ENCODE results near the gene YTHDC1. TPM values are rescaled to one million over a fixed set of nuclear protein-coding genes. Genes with fewer than 3 reads are reported as not detected.

Gene YTHDC1
- total and polyA plus RNA-seq, 2 of the 13 experiments (the other 11 are each of a cell fraction or from before 2014, with no cell fraction given), result 37.3 to 56.8 TPM

DNA sequence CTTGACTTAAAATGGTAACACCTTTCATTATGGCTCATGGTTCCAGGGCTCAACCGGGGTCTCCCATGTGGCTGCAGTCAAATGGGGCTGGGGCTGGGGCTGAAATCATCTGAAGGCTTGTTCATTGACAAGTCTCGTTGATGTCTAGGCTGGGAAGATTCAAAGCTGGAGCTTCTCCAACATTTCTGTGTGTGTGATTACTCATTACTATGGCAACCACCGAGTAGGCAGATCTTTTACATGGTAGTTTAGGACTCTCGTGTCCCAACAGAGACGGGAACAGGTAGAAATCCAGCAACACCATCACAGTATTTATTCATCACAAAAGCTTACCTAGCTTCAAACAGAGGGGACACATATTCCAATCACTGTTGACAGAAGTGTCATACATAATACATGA, 7.8 kb downstream of the YTHDC1 start:
- CTCF ChIA-PET (ENCODE audit: low intra/inter-chr PET ratio, low total read pairs), result no interaction called here
- Histone ChIP-seq H3K79me2 (ENCODE audit: insufficient read depth, low read length) (peaks cover 92% of the 10 kb centered on the region), H3K4me1 (ENCODE audit: insufficient read depth, low read length) (peaks cover 37% of the 10 kb centered on the region), H3K27me3 (ENCODE audit: control insufficient read depth in 1 of 2, insufficient read depth in 2 of 2, low read length in 2 of 2) (no peaks in the 10 kb centered on the region; a peak in 1 of 5 replicates), H3K9ac (ENCODE audit: insufficient read depth, low read depth, low read length) (no peak overlapping the region), H2AFZ (ENCODE audit: low read length) (no peak overlapping the region), H3K36me3 (replicated peaks in 1 of 2; ENCODE audit: control insufficient read depth in 1 of 2, insufficient read depth in 2 of 2, low read length in 2 of 2) (peaks cover 7 to 14% of the 10 kb centered on the region in 2 experiments; a peak in 4 of 5 replicates), H3K4me3 (replicated peaks in 1 of 3; ENCODE audit: insufficient read depth in 1 of 3, low read depth in 2 of 3, low read length in 3 of 3) (no peak overlapping the region), H3K4me2 (ENCODE audit: low read depth, low read length) (no peak overlapping the region), H4K20me1 (ENCODE audit: insufficient read depth, low read length) (peaks cover 81% of the 10 kb centered on the region), H3K27ac (ENCODE audit: extremely low read length, insufficient read depth, low read length) (no peak overlapping the region), H3K9me3 (ENCODE audit: low read length) (no peaks in the 10 kb centered on the region)
- intact Hi-C loops (cut with micrococcal nuclease; ENCODE audit: unreplicated experiment) (no loop called here), in situ Hi-C loops (cut with HindIII; ENCODE audit: extremely low pct_ligation_motif_present, low pct_unique_long_range_greater_than_20kb) (no loop called here)
- TF ChIP-seq RELA (CRISPR knock-in tag; IDR thresholded peaks at IDR 0.05) (no peak), ZFP90 (CRISPR knock-in tag; IDR thresholded peaks at IDR 0.05; ENCODE audit: borderline replicate concordance) (no peak), ZNF432 (CRISPR knock-in tag; IDR thresholded peaks at IDR 0.05; ENCODE audit: borderline replicate concordance) (no peak)
- POLR2A ChIA-PET, result no interaction called here
- WGBS (ENCODE audit: low lambda C conversion rate), result 93% methylated on average over 5 of the region's 5 CpGs
- ATAC-seq (no peak), FAIRE-seq (no peak), DNase-seq (ENCODE audit: low spot score) (no peak)
- BruUV-seq (replicated peaks), result no TSS peak

- H3K79me2 ChIP-seq (ENCODE audit: insufficient read depth, low read length), result peaks cover 60% of the 10 kb centered on the region
- ChIA-PET CTCF (ENCODE audit: low intra/inter-chr PET ratio, low total read pairs) (no interaction called here), POLR2A (no interaction called here)
- no peak overlapping the region for H3K4me3 ChIP-seq (replicated peaks in 1 of 3; ENCODE audit: insufficient read depth in 1 of 3, low read depth in 2 of 3, low read length in 3 of 3)
- WGBS (ENCODE audit: low lambda C conversion rate), result 96% methylated on average over 3 of the region's 3 CpGs
- BruUV-seq (replicated peaks), result no TSS peak
- no peak overlapping the region for H3K27ac ChIP-seq (ENCODE audit: extremely low read length, insufficient read depth, low read length)
- in situ Hi-C loops (cut with HindIII; ENCODE audit: extremely low pct_ligation_motif_present, low pct_unique_long_range_greater_than_20kb), result no loop called here
- H3K9ac ChIP-seq (ENCODE audit: insufficient read depth, low read depth, low read length), result no peak overlapping the region
- intact Hi-C loops (cut with micrococcal nuclease; ENCODE audit: unreplicated experiment), result loop anchor here (5.0 kb wide), 1 partner anchor 36 kb away; no protein-coding TSS in a partner anchor
- peaks cover 53% of the 10 kb centered on the region for H4K20me1 ChIP-seq (ENCODE audit: insufficient read depth, low read length)
- no peak for ATAC-seq
- H2AFZ ChIP-seq (ENCODE audit: low read length), result no peak overlapping the region
- H3K4me1 ChIP-seq (ENCODE audit: insufficient read depth, low read length), result peaks cover 6% of the 10 kb centered on the region; the same call in 1 of the 2 replicates
- no peak for FAIRE-seq
- no peaks in the 10 kb centered on the region; a peak in 1 of 5 replicates for H3K27me3 ChIP-seq (ENCODE audit: control insufficient read depth in 1 of 2, insufficient read depth in 2 of 2, low read length in 2 of 2)
- peaks cover 10 to 30% of the 10 kb centered on the region in 2 experiments; a peak in 4 of 5 replicates for H3K36me3 ChIP-seq (replicated peaks in 1 of 2; ENCODE audit: control insufficient read depth in 1 of 2, insufficient read depth in 2 of 2, low read length in 2 of 2)
- no peak overlapping the region for H3K4me2 ChIP-seq (ENCODE audit: low read depth, low read length)
- DNase-seq (ENCODE audit: low spot score), result no peak
- H3K9me3 ChIP-seq (ENCODE audit: low read length), result no peaks in the 10 kb centered on the region
- TF ChIP-seq XRCC5 (optimal IDR thresholded peaks at IDR 0.05; ENCODE audit: low read length) (no peak), NAIF1 (CRISPR knock-in tag; IDR thresholded peaks at IDR 0.05; ENCODE audit: borderline replicate concordance) (no peak), CCAR2 (optimal IDR thresholded peaks at IDR 0.05; ENCODE audit: low read depth, low read length) (no peak), GZF1 (CRISPR knock-in tag; IDR thresholded peaks at IDR 0.05) (no peak), ZSCAN31 (CRISPR knock-in tag; IDR thresholded peaks at IDR 0.05; ENCODE audit: low read depth) (no peak), ERF (CRISPR knock-in tag; IDR thresholded peaks at IDR 0.05) (no peak), RNF2 (conservative IDR thresholded peaks at IDR 0.05; ENCODE audit: low read depth) (no peak), ZNF44 (CRISPR knock-in tag; IDR thresholded peaks at IDR 0.05) (no peak), SALL2 (CRISPR knock-in tag; IDR thresholded peaks at IDR 0.05) (no peak)
- TF ChIP-seq, protein P1, sequence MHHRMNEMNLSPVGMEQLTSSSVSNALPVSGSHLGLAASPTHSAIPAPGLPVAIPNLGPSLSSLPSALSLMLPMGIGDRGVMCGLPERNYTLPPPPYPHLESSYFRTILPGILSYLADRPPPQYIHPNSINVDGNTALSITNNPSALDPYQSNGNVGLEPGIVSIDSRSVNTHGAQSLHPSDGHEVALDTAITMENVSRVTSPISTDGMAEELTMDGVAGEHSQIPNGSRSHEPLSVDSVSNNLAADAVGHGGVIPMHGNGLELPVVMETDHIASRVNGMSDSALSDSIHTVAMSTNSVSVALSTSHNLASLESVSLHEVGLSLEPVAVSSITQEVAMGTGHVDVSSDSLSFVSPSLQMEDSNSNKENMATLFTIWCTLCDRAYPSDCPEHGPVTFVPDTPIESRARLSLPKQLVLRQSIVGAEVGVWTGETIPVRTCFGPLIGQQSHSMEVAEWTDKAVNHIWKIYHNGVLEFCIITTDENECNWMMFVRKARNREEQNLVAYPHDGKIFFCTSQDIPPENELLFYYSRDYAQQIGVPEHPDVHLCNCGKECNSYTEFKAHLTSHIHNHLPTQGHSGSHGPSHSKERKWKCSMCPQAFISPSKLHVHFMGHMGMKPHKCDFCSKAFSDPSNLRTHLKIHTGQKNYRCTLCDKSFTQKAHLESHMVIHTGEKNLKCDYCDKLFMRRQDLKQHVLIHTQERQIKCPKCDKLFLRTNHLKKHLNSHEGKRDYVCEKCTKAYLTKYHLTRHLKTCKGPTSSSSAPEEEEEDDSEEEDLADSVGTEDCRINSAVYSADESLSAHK (CRISPR knock-in tag; IDR thresholded peaks at IDR 0.05; ENCODE audit: borderline replicate concordance), result no peak
- TF ChIP-seq, protein P2, sequence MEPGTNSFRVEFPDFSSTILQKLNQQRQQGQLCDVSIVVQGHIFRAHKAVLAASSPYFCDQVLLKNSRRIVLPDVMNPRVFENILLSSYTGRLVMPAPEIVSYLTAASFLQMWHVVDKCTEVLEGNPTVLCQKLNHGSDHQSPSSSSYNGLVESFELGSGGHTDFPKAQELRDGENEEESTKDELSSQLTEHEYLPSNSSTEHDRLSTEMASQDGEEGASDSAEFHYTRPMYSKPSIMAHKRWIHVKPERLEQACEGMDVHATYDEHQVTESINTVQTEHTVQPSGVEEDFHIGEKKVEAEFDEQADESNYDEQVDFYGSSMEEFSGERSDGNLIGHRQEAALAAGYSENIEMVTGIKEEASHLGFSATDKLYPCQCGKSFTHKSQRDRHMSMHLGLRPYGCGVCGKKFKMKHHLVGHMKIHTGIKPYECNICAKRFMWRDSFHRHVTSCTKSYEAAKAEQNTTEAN (CRISPR knock-in tag; conservative IDR thresholded peaks at IDR 0.05), result no peak
Observed at GRCh38 chr4:68338625-68339024, 11.3 kb downstream of the YTHDC1 start.
